Bone marrow (tissue), 2 donors: Measurements from ENCODE around the gene KIF26B.

Experiments
- DNase-seq, 2 donors: peaks; one replicate each; lab custom pipeline; 2025; lab: John Stamatoyannopoulos, UW

KIF26B gene

DNA sequence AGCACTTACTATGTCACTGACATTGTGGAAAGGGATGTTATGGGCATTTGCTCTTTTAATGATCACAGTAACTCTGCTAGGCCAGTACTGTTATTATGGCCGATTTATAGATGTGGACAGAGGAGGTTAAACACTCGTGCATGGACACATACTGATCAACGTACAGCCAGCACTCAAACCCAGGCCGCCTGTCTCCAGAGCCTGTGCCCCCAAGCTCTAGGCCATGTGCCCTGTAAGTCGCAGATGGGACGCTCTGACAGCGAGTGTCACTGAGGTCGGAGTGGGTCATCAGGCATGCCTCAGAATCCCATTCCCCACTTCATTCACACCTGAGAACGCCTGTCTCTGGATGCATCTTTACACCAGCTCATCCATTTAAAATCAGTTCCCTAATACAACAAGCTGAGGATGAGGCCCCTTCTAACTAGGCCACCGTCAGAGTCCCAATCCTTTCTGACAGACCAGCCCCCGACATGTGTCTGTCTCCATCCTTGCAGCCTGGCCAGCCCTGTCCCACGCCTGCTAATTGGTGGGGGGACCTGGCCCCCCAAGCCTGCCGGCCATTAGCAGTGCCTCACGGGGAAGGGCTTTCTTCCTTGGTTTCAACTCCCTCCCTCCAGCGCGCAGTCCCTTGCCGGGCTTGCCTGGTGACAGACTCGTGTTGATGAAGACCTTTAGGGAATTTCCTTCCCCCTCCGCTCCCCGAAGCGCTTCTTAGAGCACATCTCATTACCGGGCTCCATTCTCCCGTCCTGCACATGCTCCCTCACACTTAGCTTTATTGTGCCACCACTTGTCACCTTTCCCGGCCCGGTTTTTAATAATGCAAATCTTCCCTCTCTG is 436.8 kb downstream of the KIF26B start:
- DNase-seq = no peak

DNA sequence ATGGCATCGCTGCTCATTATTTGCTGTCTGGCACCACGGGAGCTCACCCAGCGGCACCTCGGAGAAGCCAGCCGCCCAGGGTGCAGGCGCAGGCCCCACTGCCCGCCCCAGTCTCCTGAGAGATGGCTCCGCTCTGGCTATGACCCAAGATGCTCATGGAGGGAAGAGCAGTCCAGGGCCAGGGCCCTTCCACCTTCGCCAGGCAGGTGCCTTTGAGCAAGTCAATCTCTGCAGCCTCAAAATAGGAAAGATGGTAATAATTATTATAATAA is 437.3 kb downstream of the KIF26B start:
- no peak for DNase-seq

DNA sequence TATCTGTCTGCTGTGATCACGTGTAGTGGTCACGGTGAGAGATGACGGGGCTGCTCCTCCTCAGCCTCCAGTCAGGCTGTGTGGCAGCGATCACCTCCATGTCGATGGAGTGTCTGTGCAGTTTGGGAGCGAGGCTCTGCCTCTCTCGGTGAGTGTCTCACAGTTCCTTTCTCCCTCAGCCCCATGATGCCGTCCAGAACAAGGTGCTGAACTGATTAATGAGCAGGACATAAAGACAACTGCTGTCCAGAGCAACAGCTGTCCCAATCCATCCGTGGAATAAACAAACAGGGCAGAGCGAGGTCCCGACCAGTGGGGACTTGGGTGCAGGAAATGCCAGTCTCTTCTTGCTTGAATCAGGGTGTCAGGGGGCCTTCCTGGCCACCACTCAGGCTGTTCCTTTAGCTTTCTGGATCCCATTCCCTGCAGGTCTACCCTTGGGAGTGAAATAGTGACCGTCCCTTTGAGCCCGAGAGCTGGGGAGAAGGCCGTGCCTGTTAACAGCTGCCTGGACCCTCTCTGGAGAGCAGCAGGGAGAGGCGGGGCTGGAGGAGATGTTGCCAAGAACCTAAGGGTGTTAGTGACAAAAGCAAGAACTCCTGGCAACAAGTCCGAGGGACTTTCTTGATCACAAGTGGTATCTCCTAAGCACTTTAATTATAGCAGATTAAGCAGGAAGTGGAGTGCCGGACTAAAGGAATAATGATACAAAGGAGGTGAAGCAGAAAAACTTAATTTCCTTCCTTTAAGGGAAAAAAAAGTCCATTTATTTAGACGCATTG is 443.9 kb downstream of the KIF26B start:
- DNase-seq = no peak

DNA sequence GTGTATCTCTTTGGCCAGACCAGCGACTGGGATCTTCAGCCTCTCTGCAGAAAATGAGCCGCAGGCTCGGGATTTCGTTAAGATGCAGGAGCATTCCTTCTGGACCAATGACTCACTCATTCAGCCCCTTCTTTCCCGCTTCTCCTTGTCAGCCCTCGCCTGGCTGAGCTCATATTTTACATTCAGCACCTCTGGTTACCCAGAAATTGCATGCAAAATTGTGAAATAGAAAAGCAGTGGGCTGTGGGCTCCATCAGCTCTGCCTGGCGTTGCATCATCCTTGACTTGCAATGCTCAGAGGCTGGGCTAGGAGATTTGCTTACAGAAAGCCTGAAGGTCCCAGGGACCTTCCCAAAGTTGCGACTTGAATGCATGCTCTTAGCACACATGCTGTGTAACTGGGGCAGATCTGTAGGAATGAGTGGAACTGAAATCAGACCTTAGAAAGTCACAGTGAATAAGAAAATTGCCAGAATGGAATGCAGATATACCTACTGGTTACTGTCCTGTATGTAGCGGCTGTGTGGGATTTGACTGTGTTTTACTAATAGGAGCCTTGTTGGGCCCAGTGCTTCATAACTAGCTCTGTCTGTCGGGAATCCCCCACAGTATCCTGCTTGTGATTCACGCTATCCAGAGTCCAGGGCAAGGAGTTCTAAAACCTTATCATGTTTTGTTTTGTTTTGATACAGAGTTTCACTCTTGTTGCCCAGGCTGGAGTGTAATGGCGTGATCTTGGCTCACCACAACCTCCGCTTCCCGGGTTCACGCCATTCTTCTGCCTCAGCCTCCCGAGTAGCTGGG is 444.8 kb downstream of the KIF26B start:
- DNase-seq = no peak

GRCh38 chr1:245600658-245601057 is 445.9 kb downstream of the KIF26B start:
- DNase-seq = no peak

- no peak for DNase-seq
Observed at GRCh38 chr1:245603311-245603865, 448.6 kb downstream of the KIF26B start.

- DNase-seq = no peak
Observed at GRCh38 chr1:245604979-245605378, 450.2 kb downstream of the KIF26B start.

GRCh38 chr1:245605480-245606156 is 450.8 kb downstream of the KIF26B start:
- no peak for DNase-seq

DNA sequence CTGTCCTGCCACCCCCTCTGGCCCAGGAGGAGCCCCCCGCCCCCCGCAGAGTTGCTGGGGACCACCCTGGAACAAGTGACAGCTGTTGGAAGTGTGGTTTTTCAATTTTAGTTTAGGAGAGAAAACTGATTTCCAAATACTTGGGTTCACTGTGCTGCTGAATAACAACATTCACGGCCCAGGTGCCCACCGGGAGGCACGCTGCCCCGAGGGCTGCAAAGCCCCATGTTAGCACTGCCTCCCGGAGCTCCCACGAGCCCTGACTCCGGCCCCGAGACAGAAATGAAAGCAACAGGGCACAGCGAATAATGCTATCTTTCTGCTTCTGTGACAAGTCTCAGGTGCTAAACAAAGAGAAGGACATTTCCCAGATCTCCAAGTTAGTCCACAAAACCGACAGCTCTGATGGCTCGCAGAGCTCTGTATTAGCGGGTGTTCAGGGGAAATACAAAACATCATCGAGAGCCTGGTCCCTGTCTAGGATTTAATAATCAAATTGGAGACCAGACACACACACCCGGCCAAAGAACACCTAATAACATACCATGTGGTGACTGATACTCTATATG is 451.5 kb downstream of the KIF26B start:
- no peak for DNase-seq

- no peak for DNase-seq
Observed at GRCh38 chr1:245608271-245608670, 453.5 kb downstream of the KIF26B start.

GRCh38 chr1:245609354-245610150 is 454.8 kb downstream of the KIF26B start:
- DNase-seq = no peak

DNA sequence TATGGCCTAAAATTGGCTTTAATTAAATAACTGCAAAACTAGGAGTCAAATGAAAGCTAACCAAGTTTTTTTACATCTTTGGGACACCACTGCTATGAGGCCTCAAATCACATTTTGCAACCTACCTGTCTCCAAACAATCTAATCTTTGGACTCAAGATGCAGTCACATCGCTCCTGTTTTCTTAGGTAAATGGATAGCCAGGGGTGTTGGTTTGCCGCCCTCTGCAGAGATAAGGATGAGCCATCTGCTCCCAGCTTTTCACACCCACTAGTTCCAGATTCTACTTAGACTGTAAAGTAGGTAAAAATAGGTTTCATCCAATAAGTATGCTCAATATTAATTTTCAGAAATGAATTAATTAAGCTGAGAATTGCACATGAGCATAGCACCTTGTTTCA is 456.5 kb downstream of the KIF26B start:
- DNase-seq = no peak

DNA sequence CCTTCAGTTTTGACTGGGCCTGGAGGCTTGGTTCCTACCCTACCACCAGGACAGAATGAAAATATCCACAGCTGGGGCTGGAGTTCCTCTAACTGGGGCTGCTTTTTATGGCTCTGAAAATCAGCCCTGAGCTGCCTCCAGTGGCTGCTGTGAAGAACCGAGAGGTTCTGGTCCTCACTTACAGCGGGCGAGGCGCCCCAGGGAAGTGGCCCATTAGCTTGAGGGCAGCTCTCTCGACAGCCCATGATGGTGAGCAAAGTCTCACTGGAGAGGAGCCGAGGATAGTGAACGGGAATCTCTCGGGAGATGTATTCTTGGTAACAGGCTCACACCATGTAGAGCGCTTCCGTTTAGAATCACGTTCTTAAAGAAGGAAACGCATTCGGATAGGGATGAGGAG is 459.7 kb downstream of the KIF26B start:
- no peak for DNase-seq

DNA sequence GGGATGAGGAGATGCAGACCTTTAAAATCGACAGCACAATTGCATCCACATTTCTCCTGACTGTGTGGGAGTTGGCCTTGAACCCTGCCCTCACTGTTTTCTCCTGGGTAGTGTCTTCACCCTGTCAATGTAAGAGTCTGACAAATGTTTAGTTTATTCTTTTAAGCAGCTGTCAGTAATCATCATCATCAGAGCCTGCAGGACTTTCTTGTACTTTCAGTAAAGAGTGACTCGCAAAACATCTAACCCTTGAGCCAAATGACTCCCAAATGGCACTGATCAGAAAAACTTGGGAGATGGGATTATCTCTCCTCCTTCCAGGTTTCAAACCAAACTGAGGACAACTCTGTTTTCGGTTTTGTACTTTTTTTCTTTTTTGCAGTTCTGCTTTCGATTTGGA is 460.2 kb downstream of the KIF26B start:
- no peak for DNase-seq

- no peak for DNase-seq
Observed at GRCh38 chr1:245621589-245621988, 466.8 kb downstream of the KIF26B start.

DNA sequence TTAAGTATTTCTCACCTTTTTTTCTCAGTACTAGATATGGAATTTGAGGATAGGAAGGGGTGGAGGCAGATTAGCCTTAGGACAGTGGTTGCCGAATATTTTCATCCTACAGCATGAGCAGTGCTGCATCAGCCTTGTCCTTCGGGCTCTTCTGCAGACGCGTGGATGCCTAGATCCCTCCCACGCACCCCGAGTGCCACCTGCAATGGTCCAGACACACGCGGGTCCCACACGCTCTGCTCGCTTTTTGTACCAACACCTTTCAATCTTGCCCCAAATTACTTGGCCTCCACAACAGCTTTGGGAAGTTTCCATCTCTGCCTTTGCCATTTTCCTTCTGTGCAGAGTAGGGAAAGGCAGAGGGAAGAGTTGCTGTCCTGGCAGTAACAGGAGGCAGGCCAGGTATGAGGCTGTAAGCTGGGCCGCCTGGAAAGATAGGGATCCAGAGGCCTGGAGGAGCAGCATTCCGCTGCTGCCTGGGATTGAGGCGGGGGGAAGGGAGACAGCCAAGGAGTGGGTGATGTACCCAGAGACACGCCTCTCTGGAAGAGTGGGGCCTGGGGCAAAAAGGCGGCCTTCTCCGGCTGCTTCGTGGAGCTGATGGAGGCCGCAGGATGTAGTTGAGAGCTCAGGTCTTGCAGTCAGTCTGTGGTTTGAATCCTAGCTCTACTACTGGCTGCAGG is 467.7 kb downstream of the KIF26B start:
- no peak for DNase-seq

DNA sequence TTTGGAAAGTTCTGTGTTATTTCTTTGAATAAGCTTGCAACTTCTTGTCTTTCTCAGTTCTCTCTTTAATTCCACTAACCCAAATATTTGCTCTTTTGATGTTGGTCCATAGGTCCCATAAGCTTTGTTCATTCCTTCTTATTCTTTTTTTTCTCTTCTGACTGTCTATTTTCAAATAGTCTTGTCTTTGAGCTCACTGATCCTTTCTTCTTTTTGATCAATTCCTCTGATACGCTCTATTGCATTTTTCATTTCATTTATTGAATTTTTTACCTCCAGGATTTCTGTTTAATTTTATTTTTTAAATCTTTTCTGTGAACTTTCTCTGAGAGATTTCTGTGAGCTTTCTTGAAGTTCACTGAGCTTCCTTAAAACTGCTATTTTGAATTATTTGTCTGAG is 486.6 kb downstream of the KIF26B start:
- DNase-seq = no peak

- DNase-seq = no peak
Observed at GRCh38 chr1:245645406-245645805, 490.6 kb downstream of the KIF26B start.

GRCh38 chr1:245645894-245646293 is 491.1 kb downstream of the KIF26B start:
- DNase-seq = no peak
